DND-41 (cell line): ENCODE results near the gene ADAMTS12.

ENCODE experiments used
- EZH2 ChIP-seq: IDR thresholded peaks from 3 replicates; pipeline ENCODE4 v1.6.1; 2012; ENCODE audit warnings: borderline replicate concordance, low read depth, mild to moderate bottlenecking, moderate library complexity, low read length, inconsistent platforms; ENCODE audit not compliant: severe bottlenecking
- TF ChIP-seq, protein P1 (sequence below): IDR thresholded peaks from 2 replicates; pipeline ENCODE4 v1.5.1; 2012; ENCODE audit warnings: borderline replicate concordance, low read length, moderate library complexity, mild to moderate bottlenecking; ENCODE audit not compliant: poor library complexity, severe bottlenecking; ENCODE audit errors: extremely low read depth

DNA sequence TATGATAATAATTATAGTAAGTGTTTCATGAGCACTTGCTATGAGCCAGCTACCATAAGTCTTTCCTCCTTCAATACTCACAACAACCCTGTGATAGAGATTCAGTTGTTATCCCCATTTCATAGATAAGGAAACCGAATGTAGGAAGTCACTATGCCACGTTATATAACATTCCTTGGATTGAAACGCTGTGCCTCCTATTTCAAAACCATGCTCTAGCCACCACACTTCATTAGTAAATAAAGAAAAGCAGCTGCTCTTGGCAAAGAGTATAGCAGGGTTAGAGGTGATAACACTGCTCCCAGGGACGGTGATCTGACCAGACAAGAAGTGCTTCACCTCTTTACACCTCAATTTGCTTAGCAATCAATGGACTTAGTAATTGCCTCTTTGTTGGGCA, 5.5 kb downstream of the ADAMTS12 start:
- TF ChIP-seq, protein P1, sequence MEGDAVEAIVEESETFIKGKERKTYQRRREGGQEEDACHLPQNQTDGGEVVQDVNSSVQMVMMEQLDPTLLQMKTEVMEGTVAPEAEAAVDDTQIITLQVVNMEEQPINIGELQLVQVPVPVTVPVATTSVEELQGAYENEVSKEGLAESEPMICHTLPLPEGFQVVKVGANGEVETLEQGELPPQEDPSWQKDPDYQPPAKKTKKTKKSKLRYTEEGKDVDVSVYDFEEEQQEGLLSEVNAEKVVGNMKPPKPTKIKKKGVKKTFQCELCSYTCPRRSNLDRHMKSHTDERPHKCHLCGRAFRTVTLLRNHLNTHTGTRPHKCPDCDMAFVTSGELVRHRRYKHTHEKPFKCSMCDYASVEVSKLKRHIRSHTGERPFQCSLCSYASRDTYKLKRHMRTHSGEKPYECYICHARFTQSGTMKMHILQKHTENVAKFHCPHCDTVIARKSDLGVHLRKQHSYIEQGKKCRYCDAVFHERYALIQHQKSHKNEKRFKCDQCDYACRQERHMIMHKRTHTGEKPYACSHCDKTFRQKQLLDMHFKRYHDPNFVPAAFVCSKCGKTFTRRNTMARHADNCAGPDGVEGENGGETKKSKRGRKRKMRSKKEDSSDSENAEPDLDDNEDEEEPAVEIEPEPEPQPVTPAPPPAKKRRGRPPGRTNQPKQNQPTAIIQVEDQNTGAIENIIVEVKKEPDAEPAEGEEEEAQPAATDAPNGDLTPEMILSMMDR, result no peak
- no peak for TF ChIP-seq EZH2
